Mucosa of rectum (tissue), 2 donors: ENCODE measurements around the gene TROAP.
A peak's percentile ranks its signal among the peaks of the same experiment; 100 is the strongest.
"Not testable (repeated sequence)": the region's sequence is repeated elsewhere in the genome, so short reads cannot be mapped to it uniquely, and the experiment has no call there.

Experiments used
- H3K27ac ChIP-seq, 2 donors: one replicate each; pipeline ENCODE4 v1.7.0; 2013; ENCODE audit warnings: inconsistent platforms in 2 of 2, low read depth in 2 of 2, low read length in 2 of 2
- H3K27me3 ChIP-seq, 2 donors: one replicate each; pipeline ENCODE4 v1.7.0; 2013; ENCODE audit warnings: low read length in 2 of 2; ENCODE audit not compliant: control insufficient read depth in 2 of 2, insufficient read depth in 2 of 2
- H3K36me3 ChIP-seq, 2 donors: one replicate each; pipeline ENCODE4 v1.7.0; 2013; ENCODE audit warnings: low read length in 2 of 2; ENCODE audit not compliant: control insufficient read depth in 2 of 2, insufficient read depth in 2 of 2
- H3K4me1 ChIP-seq, 2 donors: one replicate each; pipeline ENCODE4 v1.7.0; 2013; ENCODE audit warnings: low read length in 2 of 2, mild to moderate bottlenecking in 1 of 2; ENCODE audit not compliant: control insufficient read depth in 2 of 2, insufficient read depth in 2 of 2
- H3K4me3 ChIP-seq, 2 donors: one replicate each; pipeline ENCODE4 v1.7.0; 2013; ENCODE audit warnings: low read length in 2 of 2
- H3K9ac ChIP-seq, 2 donors: one replicate each; pipeline ENCODE4 v1.7.0; 2013; ENCODE audit warnings: low read length in 2 of 2, low read depth in 1 of 2, mild to moderate bottlenecking in 1 of 2
- H3K9me3 ChIP-seq, 2 donors: one replicate each; pipeline ENCODE4 v1.7.0; 2013; ENCODE audit warnings: low read length in 2 of 2; ENCODE audit not compliant: control insufficient read depth in 2 of 2
- donor health status: healthy.
- donor health status: Normal muscosa, but diverticular disease.

Gene TROAP

GRCh38 chr12:49322708-49323523, at the start of gene TROAP:
Gene TROAP, plus strand, starts transcription at chr12:49323255. Its CDS starts 354 bp downstream, at chr12:49323609.
- Histone ChIP-seq H3K27ac (peak within 1 kb of the TSS in 1 of 2 donors; percentile 10), H3K36me3 (peaks cover 0 to 3% of the 10 kb centered on the region in 2 donors), H3K9me3 (no peaks in the 10 kb centered on the region), H3K9ac (peak within 1 kb of the TSS; percentile 48 to 83), H3K4me1 (peaks cover 12 to 13% of the 10 kb centered on the region in 2 donors), H3K27me3 (no peaks in the 10 kb centered on the region), H3K4me3 (peak within 1 kb of the TSS; percentile 79 to 87)

GRCh38 chr12:49273726-49274395, 49.2 kb upstream of the TROAP start:
- no peak overlapping the region for H3K27ac ChIP-seq
- H3K4me1 ChIP-seq: no peaks in the 10 kb centered on the region
- H3K27me3 ChIP-seq: no peaks in the 10 kb centered on the region
- H3K9ac ChIP-seq: no peak overlapping the region
- no peaks in the 10 kb centered on the region for H3K9me3 ChIP-seq
- H3K36me3 ChIP-seq: peaks cover 36 to 43% of the 10 kb centered on the region in 2 donors
- H3K4me3 ChIP-seq: no peak overlapping the region

- no peak overlapping the region for H3K27ac ChIP-seq
Observed at GRCh38 chr12:49274396-49275069, 48.5 kb upstream of the TROAP start.

GRCh38 chr12:49276304-49277290, 46.5 kb upstream of the TROAP start:
- no peak overlapping the region for H3K4me3 ChIP-seq
- H3K4me1 ChIP-seq: peaks cover 0 to 3% of the 10 kb centered on the region in 2 donors
- H3K27me3 ChIP-seq: no peaks in the 10 kb centered on the region
- no peak overlapping the region for H3K9ac ChIP-seq
- H3K36me3 ChIP-seq: peaks cover 16 to 20% of the 10 kb centered on the region in 2 donors
- no peaks in the 10 kb centered on the region for H3K9me3 ChIP-seq
- no peak overlapping the region for H3K27ac ChIP-seq

More at GRCh38 chr12:49274396-49275069, 48.5 kb upstream of the TROAP start:
- no peak overlapping the region for H3K9ac ChIP-seq
- peaks cover 0 to 2% of the 10 kb centered on the region in 2 donors for H3K4me1 ChIP-seq
- H3K36me3 ChIP-seq: peaks cover 35 to 39% of the 10 kb centered on the region in 2 donors
- no peak overlapping the region for H3K4me3 ChIP-seq
- H3K9me3 ChIP-seq: no peaks in the 10 kb centered on the region
- no peaks in the 10 kb centered on the region for H3K27me3 ChIP-seq

GRCh38 chr12:49277466-49277865, 45.6 kb upstream of the TROAP start:
- Histone ChIP-seq H3K9ac (no peak overlapping the region), H3K9me3 (no peaks in the 10 kb centered on the region), H3K36me3 (peaks cover 11 to 16% of the 10 kb centered on the region in 2 donors), H3K27ac (no peak overlapping the region), H3K27me3 (no peaks in the 10 kb centered on the region), H3K4me1 (peaks cover 0 to 3% of the 10 kb centered on the region in 2 donors), H3K4me3 (no peak overlapping the region)

- H3K36me3 ChIP-seq: no peaks in the 10 kb centered on the region
- H3K27me3 ChIP-seq: peaks cover 0 to 5% of the 10 kb centered on the region in 2 donors
- no peaks in the 10 kb centered on the region for H3K9me3 ChIP-seq
- H3K4me3 ChIP-seq: no peak overlapping the region
- H3K27ac ChIP-seq: peak overlapping the region in 1 of 2 donors; percentile 16
- H3K4me1 ChIP-seq: peaks cover 0 to 3% of the 10 kb centered on the region in 2 donors
- no peak overlapping the region for H3K9ac ChIP-seq
Observed at GRCh38 chr12:49279706-49280159, 43.3 kb upstream of the TROAP start.

GRCh38 chr12:49280545-49280944, 42.5 kb upstream of the TROAP start:
- H3K4me1 ChIP-seq, H3K27me3 ChIP-seq, H3K4me3 ChIP-seq, H3K27ac ChIP-seq, H3K9me3 ChIP-seq, H3K36me3 ChIP-seq, H3K9ac ChIP-seq: not testable (repeated sequence)

GRCh38 chr12:49282302-49282701, 40.8 kb upstream of the TROAP start:
- Histone ChIP-seq H3K9me3 (no peaks in the 10 kb centered on the region), H3K27me3 (peaks cover 3 to 7% of the 10 kb centered on the region in 2 donors), H3K27ac (no peak overlapping the region), H3K36me3 (no peaks in the 10 kb centered on the region), H3K4me1 (peaks cover 0 to 3% of the 10 kb centered on the region in 2 donors), H3K4me3 (no peak overlapping the region), H3K9ac (no peak overlapping the region)

- not testable (repeated sequence) for H3K9ac ChIP-seq, H3K4me1 ChIP-seq, H3K9me3 ChIP-seq, H3K4me3 ChIP-seq, H3K27me3 ChIP-seq, H3K27ac ChIP-seq, H3K36me3 ChIP-seq
Observed at GRCh38 chr12:49282740-49283375, 40.2 kb upstream of the TROAP start.
